VCaP (cell line): ENCODE measurements around the gene MAEA.

Experiments used
- H3K27ac ChIP-seq: fragments of 450-650 bp; 2 replicates; pipeline ENCODE4 v1.5.1; 2017
- TF ChIP-seq, protein P1 (sequence below): fragments of 450-650 bp; conservative IDR thresholded peaks from 2 replicates; pipeline ENCODE4 v1.5.1; 2017; ENCODE audit warnings: mild to moderate bottlenecking, moderate library complexity

MAEA gene

DNA sequence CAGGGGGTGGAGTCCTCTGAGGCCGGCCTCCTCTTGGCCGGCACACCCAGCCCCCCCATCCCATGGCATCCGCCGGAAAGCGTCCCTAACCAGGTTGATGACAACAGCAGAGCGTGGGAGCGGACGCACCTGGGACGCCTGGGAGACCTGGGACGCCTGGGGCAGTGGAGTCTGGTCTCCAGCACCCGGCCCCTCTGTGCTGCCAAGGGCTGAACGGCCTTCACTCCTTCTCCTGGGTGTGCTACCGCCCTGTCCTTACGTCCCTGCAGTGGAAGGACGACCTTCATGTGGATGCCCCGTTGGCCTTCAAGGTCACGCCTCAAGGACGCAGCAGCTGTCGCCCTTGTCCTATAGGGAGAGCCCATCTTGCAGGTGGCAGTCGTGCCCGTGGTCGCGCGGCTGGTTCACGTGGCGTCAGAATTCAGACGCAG lies 89.7 kb downstream of the MAEA start:
- TF ChIP-seq, protein P1, sequence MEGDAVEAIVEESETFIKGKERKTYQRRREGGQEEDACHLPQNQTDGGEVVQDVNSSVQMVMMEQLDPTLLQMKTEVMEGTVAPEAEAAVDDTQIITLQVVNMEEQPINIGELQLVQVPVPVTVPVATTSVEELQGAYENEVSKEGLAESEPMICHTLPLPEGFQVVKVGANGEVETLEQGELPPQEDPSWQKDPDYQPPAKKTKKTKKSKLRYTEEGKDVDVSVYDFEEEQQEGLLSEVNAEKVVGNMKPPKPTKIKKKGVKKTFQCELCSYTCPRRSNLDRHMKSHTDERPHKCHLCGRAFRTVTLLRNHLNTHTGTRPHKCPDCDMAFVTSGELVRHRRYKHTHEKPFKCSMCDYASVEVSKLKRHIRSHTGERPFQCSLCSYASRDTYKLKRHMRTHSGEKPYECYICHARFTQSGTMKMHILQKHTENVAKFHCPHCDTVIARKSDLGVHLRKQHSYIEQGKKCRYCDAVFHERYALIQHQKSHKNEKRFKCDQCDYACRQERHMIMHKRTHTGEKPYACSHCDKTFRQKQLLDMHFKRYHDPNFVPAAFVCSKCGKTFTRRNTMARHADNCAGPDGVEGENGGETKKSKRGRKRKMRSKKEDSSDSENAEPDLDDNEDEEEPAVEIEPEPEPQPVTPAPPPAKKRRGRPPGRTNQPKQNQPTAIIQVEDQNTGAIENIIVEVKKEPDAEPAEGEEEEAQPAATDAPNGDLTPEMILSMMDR: no peak
- no peak overlapping the region for H3K27ac ChIP-seq

DNA sequence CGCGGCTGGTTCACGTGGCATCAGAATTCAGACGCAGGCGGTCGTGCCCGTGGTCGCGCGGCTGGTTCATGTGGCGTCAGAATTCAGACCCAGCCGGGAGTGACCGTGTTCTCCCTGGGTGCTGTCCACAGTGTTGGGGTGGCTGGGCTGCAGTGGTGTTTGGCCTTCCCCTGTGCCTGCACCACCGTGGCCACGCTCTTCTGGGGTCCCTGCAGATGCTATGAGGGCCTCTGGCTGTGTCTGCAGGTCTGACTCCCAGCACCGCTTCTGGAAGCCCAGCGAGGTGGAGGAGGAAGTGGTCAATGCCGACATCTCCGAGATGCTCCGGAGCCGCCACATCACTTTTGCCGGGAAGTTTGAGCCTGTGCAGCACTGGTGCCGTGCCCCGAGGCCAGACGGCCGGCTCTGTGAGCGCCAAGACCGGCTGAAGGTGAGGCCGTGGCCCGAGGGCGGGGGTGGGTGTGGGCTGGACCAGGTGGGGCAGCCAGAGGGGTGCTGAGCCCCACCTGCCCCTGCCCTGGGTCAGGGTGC lies 90.2 kb downstream of the MAEA start:
- TF ChIP-seq, protein P1: no peak
- H3K27ac ChIP-seq: no peak overlapping the region

DNA sequence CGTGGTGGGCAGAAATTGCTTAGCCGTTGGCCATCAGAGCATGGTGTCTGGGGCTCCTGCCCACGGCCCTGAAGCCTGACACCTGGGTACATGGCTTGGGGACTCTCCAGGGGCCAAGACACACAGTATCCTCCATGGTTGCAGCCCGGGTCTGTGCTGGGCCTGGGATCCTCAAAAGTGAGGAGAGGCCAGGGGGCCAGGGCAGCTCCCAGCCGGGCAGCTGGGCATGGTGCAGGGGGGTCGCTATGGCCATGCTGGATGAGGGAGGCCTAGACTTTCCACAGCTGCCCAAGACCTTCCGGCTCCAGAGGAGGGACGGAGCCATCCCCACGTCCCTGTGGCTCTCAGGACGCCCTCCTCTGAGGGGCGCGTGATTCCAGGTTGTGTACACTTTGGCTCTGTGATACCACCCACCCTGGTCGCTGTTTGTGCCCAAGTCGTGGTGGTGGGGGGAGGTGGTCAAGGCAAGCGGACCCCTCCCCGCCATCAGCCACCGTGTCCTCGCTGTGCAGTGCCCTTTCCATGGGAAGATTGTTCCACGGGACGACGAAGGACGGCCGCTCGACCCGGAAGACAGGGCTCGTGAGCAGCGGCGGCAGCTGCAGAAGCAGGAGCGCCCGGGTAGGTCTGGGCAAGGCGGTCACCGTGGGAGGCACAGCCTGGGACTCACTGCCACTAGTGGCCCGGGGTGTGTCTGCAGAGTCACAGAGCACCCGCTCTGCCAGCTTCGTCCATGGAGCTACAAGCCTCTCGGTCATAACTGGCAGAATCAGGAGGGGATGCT lies 90.9 kb downstream of the MAEA start:
- H3K27ac ChIP-seq: no peak overlapping the region
- TF ChIP-seq, protein P1: no peak

DNA sequence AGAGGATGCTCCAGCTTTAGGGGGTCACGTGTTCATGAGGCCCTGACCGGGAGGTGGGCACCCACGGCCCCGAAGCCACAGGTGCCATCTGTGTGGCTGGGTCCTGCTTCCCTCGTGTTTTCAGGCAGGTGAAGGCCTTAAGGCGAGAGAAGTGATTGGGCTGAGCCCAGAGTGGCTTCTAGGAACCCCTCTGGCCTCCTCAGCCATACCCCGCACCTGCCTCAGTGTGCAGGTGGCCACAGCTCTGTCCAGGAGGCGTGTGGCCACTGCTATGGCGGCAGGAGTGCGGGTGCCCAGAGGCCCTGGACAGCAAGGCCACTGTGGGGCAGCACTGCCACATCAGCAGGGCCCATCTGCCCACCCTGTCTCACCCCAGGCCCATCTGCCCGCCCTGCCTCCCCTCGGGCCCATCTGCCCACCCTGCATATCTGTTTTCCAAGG lies 91.5 kb downstream of the MAEA start:
- TF ChIP-seq, protein P1: no peak
- no peak overlapping the region for H3K27ac ChIP-seq

DNA sequence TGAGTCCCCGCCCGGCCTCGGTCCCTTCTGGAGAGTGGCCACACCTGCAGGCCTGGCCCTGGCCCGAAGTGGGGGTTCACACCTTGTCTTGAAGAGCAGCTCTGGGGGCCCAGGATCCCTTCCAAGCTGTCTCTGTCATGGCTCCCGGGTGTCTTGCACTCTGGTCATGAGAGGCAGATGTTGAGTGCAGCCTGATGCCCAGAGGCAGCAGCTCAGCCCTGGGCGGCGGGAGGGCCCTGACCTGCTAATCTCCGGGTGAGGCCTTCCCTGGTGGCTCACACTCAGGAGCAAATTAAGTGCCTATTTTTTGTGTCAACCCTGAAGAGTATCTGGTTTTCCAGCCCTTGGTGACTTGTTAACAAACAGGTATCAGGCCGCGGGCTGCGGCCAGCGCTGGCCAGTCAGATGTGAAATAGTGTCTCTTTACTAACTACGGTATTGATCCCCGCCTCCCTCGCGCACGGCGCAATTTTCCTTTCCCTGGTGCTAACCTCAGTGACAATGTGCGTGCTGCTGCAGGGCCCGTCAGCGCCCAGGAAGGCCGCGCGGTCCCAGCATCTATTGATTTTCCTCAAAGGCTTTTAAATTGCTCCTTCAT lies 92.4 kb downstream of the MAEA start:
- TF ChIP-seq, protein P1: no peak

DNA sequence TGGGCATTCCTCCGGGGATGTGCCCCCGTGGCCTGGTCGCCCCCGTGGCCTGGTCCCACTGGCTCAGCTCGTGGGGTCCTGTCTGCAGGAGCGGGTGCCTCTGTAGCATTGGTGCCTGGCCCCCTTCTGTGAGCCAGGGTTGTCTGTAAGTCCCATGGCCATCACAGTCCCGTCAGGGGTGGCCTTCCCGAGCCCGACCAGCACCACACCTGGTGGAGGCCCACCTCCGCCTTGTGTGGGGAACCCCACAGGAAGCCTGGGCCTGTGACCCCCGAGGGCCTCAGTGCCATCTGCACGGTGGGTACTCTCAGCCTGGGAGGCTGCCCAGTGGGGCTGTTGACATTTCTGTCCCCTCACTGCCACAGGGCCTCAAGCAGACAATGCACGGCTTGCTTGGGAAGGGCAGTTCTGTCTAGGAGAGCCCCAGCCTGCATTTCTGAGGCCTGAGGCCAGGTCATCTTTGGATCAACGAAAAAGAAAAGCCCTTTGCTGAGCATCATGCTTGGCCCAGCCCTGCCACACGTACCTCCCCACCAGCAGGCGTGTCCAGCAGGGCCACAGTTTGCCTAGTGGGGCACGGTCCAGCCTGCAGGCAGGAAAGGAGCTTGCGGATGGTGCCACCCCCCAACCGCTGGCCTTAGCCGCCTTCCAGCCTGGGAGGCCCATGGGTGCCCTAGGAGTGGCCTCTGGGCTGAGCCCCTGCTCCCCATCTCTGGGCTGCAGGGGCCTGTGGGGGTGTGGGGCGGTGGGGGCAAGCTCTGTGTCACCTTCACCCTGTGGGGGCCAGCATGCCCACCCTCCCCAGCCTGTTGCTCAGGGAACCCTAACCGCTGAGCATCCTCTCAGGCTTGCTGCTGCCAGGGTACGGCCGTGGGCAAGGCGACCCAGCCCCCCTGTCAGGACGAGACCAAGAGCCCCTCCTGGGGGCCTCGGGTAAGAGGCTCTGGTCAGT lies 93.4 kb downstream of the MAEA start:
- TF ChIP-seq, protein P1: no peak
- H3K27ac ChIP-seq: no peak overlapping the region

More for the DNA sequence above, 92.4 kb downstream of the MAEA start:
- no peak overlapping the region for H3K27ac ChIP-seq
